K562 (cell line): ENCODE measurements around the gene NMT2. TPM values are rescaled to one million over a fixed set of nuclear protein-coding genes. Genes with fewer than 3 reads are reported as not detected.

ENCODE experiments used
- ATAC-seq: fragments of 200-7000 bp; cut with Tn5 transposase; 3 replicates; pipeline ENCODE4 v1.9.1; 2020; ENCODE audit warnings: moderate library complexity
- BruUV-seq: library from RNA; stranded (reverse); fragments of 400-500 nt; replicated peaks from 2 replicates; lab custom pipeline; 2021; lab: Mats Ljungman, UMichigan
- CTCF ChIA-PET: fragments of 300-600 bp; formaldehyde crosslinking; extraction: SDS; loops from one replicate; lab custom pipeline; 2021; ENCODE audit warnings: low intra/inter-chr PET ratio; lab: Yijun Ruan, JAX
- POLR2A ChIA-PET: fragments of 300-600, 350-650 bp; sonication (Branson Sonifier 250); formaldehyde crosslinking; extraction: SDS; loops from one replicate; lab custom pipeline; 2021; ENCODE audit warnings: antibody characterized with exemption, inconsistent platforms; lab: Yijun Ruan, JAX
- DNase-seq, 4 experiments: peaks; one replicate each; pipeline versions ENCODE4 v3.0.0 to v3.0.0-alpha.2; 2011 to 2018; ENCODE audit warnings: low spot score in 3 of 4, mixed read lengths in 3 of 4; ENCODE audit errors: extremely low read depth in 1 of 4
- FAIRE-seq: peaks from 2 replicates; lab custom pipeline; 2011; peaks lifted over from hg19 to GRCh38; lab: Jason Lieb, UNC
- H2AFZ ChIP-seq: 2 replicates; pipeline ENCODE4 v1.6.0; 2011; ENCODE audit warnings: low read depth, low read length, control low read depth, inconsistent platforms
- H3K27ac ChIP-seq: fragments of 200-600 bp; 3 replicates; pipeline ENCODE4 v1.8.0; 2011; ENCODE audit warnings: low read depth, mild to moderate bottlenecking, control low read depth, inconsistent platforms, low read length, moderate library complexity, mixed read lengths; ENCODE audit errors: extremely low read depth
- H3K27me3 ChIP-seq, 2 experiments: fragments of 300-600 bp in 1 of 2; 2 replicates in 1 of 2; 3 replicates in 1 of 2; pipeline versions ENCODE4 v1.6.0 to v1.8.0; 2011; ENCODE audit warnings: inconsistent platforms in 2 of 2, low read length in 2 of 2, mild to moderate bottlenecking in 1 of 2, mixed read lengths in 1 of 2, moderate library complexity in 1 of 2; ENCODE audit not compliant: control insufficient read depth in 2 of 2, insufficient read depth in 2 of 2
- H3K36me3 ChIP-seq: fragments of 300-600 bp; 3 replicates; pipeline ENCODE4 v1.8.0; 2011; ENCODE audit warnings: mild to moderate bottlenecking, low read length, inconsistent platforms; ENCODE audit not compliant: control insufficient read depth, insufficient read depth
- H3K4me1 ChIP-seq, 2 experiments: fragments of 200-600 bp in 1 of 2; replicated peaks in 1 of 2; 2 replicates in 1 of 2; 3 replicates in 1 of 2; pipeline versions ENCODE4 v1.5.1 to v1.8.0; 2011; ENCODE audit warnings: inconsistent platforms in 2 of 2, low read length in 2 of 2, mild to moderate bottlenecking in 1 of 2, mixed read lengths in 1 of 2, moderate library complexity in 1 of 2; ENCODE audit not compliant: control insufficient read depth in 2 of 2, insufficient read depth in 2 of 2
- H3K4me2 ChIP-seq: 2 replicates; pipeline ENCODE4 v1.6.1; 2011; ENCODE audit warnings: low read length, control low read depth, inconsistent platforms, mixed read lengths; ENCODE audit not compliant: insufficient read depth
- H3K4me3 ChIP-seq: fragments of 200-600 bp; sonication (generic), shearing (Covaris generic); 2 replicates; pipeline ENCODE4 v1.5.1; 2016; ENCODE audit warnings: control low read depth, inconsistent platforms
- H3K79me2 ChIP-seq: fragments of 200-600 bp; 3 replicates; pipeline ENCODE4 v1.8.0; 2011; ENCODE audit warnings: low read length, inconsistent platforms; ENCODE audit not compliant: control insufficient read depth, insufficient read depth
- H3K9ac ChIP-seq, 2 experiments: 2 replicates each; pipeline versions ENCODE4 v1.6.0 to v1.6.1; 2011; ENCODE audit warnings: low read depth in 2 of 2, low read length in 2 of 2, control low read depth in 1 of 2, inconsistent platforms in 1 of 2, mild to moderate bottlenecking in 1 of 2, mixed read lengths in 1 of 2; ENCODE audit not compliant: insufficient read depth in 1 of 2
- H3K9me1 ChIP-seq: one replicate; pipeline ENCODE4 v1.6.0; 2011; ENCODE audit warnings: inconsistent platforms, mild to moderate bottlenecking, low read length, moderate library complexity; ENCODE audit not compliant: control insufficient read depth, insufficient read depth
- H3K9me3 ChIP-seq: replicated peaks from 2 replicates; pipeline ENCODE4 v1.5.1; 2011; ENCODE audit warnings: low read depth, low read length, inconsistent platforms; ENCODE audit not compliant: control insufficient read depth, insufficient read depth
- H4K20me1 ChIP-seq: replicated peaks from 2 replicates; pipeline ENCODE4 v1.6.1; 2011; ENCODE audit warnings: low read length, inconsistent platforms, mixed read lengths; ENCODE audit not compliant: control insufficient read depth, insufficient read depth
- ARID2 ChIP-seq: fragments of 450-650 bp; IDR thresholded peaks from 2 replicates; pipeline ENCODE4 v1.6.1; 2017; ENCODE audit warnings: antibody characterized with exemption, mild to moderate bottlenecking
- ATF7 ChIP-seq: fragments of 450-650 bp; IDR thresholded peaks from 2 replicates; pipeline ENCODE4 v1.7.1; 2014; ENCODE audit warnings: mild to moderate bottlenecking, moderate library complexity
- CCAR2 ChIP-seq: fragments of 200-400 bp; formaldehyde crosslinking; IDR thresholded peaks from 2 replicates; pipeline ENCODE4 v1.6.1; 2017; ENCODE audit warnings: mild to moderate bottlenecking, low read depth, low read length
- DMBX1 ChIP-seq: fragments of 250-450 bp; sonication (Bioruptor Pico); IDR thresholded peaks from 2 replicates; pipeline ENCODE4 v1.8.0; 2022; ENCODE audit warnings: inconsistent platforms, mild to moderate bottlenecking, moderate library complexity, borderline replicate concordance
- HDAC8 ChIP-seq: fragments of 450-650 bp; IDR thresholded peaks from 2 replicates; pipeline ENCODE4 v1.6.1; 2016; ENCODE audit warnings: mild to moderate bottlenecking, missing genetic modification characterization, moderate library complexity, missing compliant biosample characterization
- KLF13 ChIP-seq: fragments of 450-650 bp; IDR thresholded peaks from 2 replicates; pipeline ENCODE4 v1.6.1; 2016; ENCODE audit warnings: missing genetic modification characterization, low read depth, mild to moderate bottlenecking, missing compliant biosample characterization, moderate library complexity, borderline replicate concordance
- MAFF ChIP-seq: IDR thresholded peaks from 2 replicates; pipeline ENCODE4 v1.6.1; 2012; ENCODE audit warnings: low read length, improper control_type of control experiment
- MAFK ChIP-seq: IDR thresholded peaks from 2 replicates; pipeline ENCODE4 v1.6.1; 2011; ENCODE audit warnings: low read length, improper control_type of control experiment
- MCM7 ChIP-seq, 2 experiments: fragments of 450-650 bp; IDR thresholded peaks; 2 replicates each; pipeline ENCODE4 v1.6.1; 2016 to 2018
- NFE2 ChIP-seq: IDR thresholded peaks from 2 replicates; pipeline ENCODE4 v1.6.1; 2014; ENCODE audit warnings: antibody characterized with exemption, low read depth
- SMARCA4 ChIP-seq: fragments of 450-650 bp; IDR thresholded peaks from 2 replicates; pipeline ENCODE4 v1.6.1; 2016
- SPI1 ChIP-seq: IDR thresholded peaks from 2 replicates; pipeline ENCODE4 v1.6.1; 2011; ENCODE audit warnings: low read depth, low read length, control low read depth, borderline replicate concordance
- STAT5A ChIP-seq: IDR thresholded peaks from 2 replicates; pipeline ENCODE4 v1.6.1; 2012; ENCODE audit warnings: low read length, inconsistent platforms, borderline replicate concordance
- TAF7 ChIP-seq: fragments of 450-650 bp; IDR thresholded peaks from 2 replicates; pipeline ENCODE4 v1.6.1; 2016; ENCODE audit warnings: missing genetic modification characterization, missing compliant biosample characterization
- ZNF75A ChIP-seq: fragments of 450-650 bp; formaldehyde crosslinking; IDR thresholded peaks from 2 replicates; pipeline ENCODE4 v1.4.0; 2020; ENCODE audit warnings: mild to moderate bottlenecking
- ZNF76 ChIP-seq: fragments of 250-450 bp; sonication (Bioruptor Pico); IDR thresholded peaks from 2 replicates; pipeline ENCODE4 v1.4.0; 2020; ENCODE audit warnings: mild to moderate bottlenecking, moderate library complexity, borderline replicate concordance
- ZNF77 ChIP-seq: fragments of 250-450 bp; sonication (Bioruptor Pico); IDR thresholded peaks from 2 replicates; pipeline ENCODE4 v1.5.0; 2020
- WGBS: fragments of 100-300 bp; shearing (Covaris generic); methylation state at CpG from one replicate; pipeline ENCODE4 v1.1.6; 2016; ENCODE audit warnings: low coverage, mixed read lengths; ENCODE audit not compliant: insufficient coverage; ENCODE audit errors: missing lambda C conversion rate; 5-methylcytosine and 5-hydroxymethylcytosine counted together
- in situ Hi-C: fragments of 300-500 bp; cut with MboI; formaldehyde crosslinking; loops from 4 replicates; pipeline ENCODE4 v1.15.0; 2018; ENCODE audit warnings: inconsistent platforms, mixed read lengths
- intact Hi-C: fragments of 100-400 bp; cut with micrococcal nuclease; formaldehyde crosslinking; loops from 2 replicates; pipeline ENCODE4 v1.14.2; 2022
- polyA plus RNA-seq, 8 experiments: library from polyadenylated mRNA; depleted of rRNA in 4 of 8; stranded (reverse) in 5 of 8; unstranded in 3 of 8; fragments of >200 nt; fragmentation: Nextera tagmentation in 2 of 8; fragmentation: Illumina TruSeq in 1 of 8; extraction: Ambion mirVana in 2 of 8; extraction: Trizol in 1 of 8; gene quantifications; 2 replicates each; pipeline versions ENCODE4 v1.2.1 to v1.2.3, GENCODE V29; 2011 to 2014; ENCODE audit warnings: inconsistent platforms in 1 of 8, missing spikeins in 1 of 8
- total RNA-seq, 7 experiments: library from RNA; depleted of rRNA in 6 of 7; stranded (reverse); fragments of >200 nt in 6 of 7; fragmentation: Illumina TruSeq in 2 of 7; extraction: Trizol in 2 of 7; gene quantifications; 2 replicates each; pipeline versions ENCODE4 v1.2.1 to v1.2.3, GENCODE V29; 2011 to 2021; ENCODE audit warnings: low replicate concordance in 1 of 7
- TF ChIP-seq, protein P1 (sequence below): fragments of 450-650 bp; formaldehyde crosslinking; IDR thresholded peaks from 2 replicates; pipeline ENCODE4 v1.4.0; 2020; ENCODE audit warnings: mild to moderate bottlenecking, moderate library complexity
- TF ChIP-seq, protein P2 (sequence below): sonication (generic); formaldehyde crosslinking; IDR thresholded peaks from 2 replicates; pipeline ENCODE4 v1.8.0; 2022; ENCODE audit warnings: mild to moderate bottlenecking, missing genetic modification reagents

NMT2 gene
- total and polyA plus RNA-seq, 9 of the 15 experiments (the other 6 are each of a cell fraction or from before 2014, with no cell fraction given), result 5.2 to 15.9 (median 10.8) TPM

DNA sequence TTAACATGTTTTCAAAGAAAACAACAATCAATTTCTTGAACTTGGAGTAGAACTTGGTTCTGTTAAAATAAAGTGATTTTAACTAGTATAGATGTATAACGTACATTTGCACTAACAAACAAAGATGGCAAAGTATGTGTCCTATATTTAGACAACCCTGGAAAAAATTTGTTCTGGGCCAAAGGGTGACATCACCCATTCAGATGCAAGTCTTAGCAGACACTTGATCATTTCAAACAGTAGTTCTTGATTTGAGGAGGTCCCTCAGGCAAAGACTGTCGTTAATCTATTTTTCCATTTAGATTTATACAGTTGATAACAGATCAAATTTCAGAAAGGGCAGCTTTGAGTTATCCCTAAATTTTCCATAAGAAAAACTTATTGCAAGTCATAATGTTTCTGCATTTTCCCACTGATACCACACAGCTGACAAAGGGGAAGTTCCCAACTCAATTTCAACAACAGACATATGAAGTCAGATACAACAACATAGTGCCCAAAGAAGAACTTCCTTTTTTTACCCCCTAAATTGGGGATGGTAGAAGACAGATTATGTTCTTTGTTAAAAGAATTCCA, 5.2 kb downstream of the NMT2 start:
- BruUV-seq, result no TSS peak
- Histone ChIP-seq H2AFZ (no peak overlapping the region), H4K20me1 (peaks cover 3% of the 10 kb centered on the region; the same call in 1 of the 2 replicates), H3K36me3 (no peaks in the 10 kb centered on the region), H3K4me2 (no peak overlapping the region), H3K27ac (peak overlapping the region; percentile 15; the same call in 1 of the 3 replicates), H3K9me1 (no peaks in the 10 kb centered on the region), H3K4me1 (peaks cover 5 to 9% of the 10 kb centered on the region in 2 experiments; a peak in 4 of 5 replicates), H3K27me3 (no peaks in the 10 kb centered on the region), H3K4me3 (no peak overlapping the region), H3K79me2 (no peaks in the 10 kb centered on the region), H3K9ac (no peak overlapping the region), H3K9me3 (no peaks in the 10 kb centered on the region)
- FAIRE-seq (no peak), DNase-seq (no peak), ATAC-seq (no peak)
- CTCF ChIA-PET, result no interaction called here
- 46% methylated on average over 2 of the region's 2 CpGs for WGBS
- intact Hi-C loops, result no loop called here
- in situ Hi-C loops, result no loop called here
- POLR2A ChIA-PET, result interaction anchor here (1.4 kb wide), 1 partner anchor 10 kb away, joined by 3 read pairs; no protein-coding TSS in a partner anchor
- TF ChIP-seq SPI1 (peak; percentile 21; the same call in 1 of the 2 replicates), MAFK (peak; percentile 34; the same call in 1 of the 2 replicates), TAF7 (tag) (no peak), ZNF77 (CRISPR knock-in tag) (no peak), ZNF75A (CRISPR knock-in tag) (peak; percentile 68; the same call in 1 of the 2 replicates), CCAR2 (no peak), MAFF (peak; percentile 29; the same call in 1 of the 2 replicates), NFE2 (peak; percentile 73), DMBX1 (no peak), SMARCA4 (peak; percentile 43; the same call in 1 of the 2 replicates), MCM7 (IDR thresholded peaks at IDR 0.05) (no peak), HDAC8 (tag) (no peak), ZNF76 (CRISPR knock-in tag) (no peak), ATF7 (peak; percentile 55; the same call in 1 of the 2 replicates), ARID2 (no peak), KLF13 (tag) (no peak), STAT5A (no peak)
- TF ChIP-seq, protein P1, sequence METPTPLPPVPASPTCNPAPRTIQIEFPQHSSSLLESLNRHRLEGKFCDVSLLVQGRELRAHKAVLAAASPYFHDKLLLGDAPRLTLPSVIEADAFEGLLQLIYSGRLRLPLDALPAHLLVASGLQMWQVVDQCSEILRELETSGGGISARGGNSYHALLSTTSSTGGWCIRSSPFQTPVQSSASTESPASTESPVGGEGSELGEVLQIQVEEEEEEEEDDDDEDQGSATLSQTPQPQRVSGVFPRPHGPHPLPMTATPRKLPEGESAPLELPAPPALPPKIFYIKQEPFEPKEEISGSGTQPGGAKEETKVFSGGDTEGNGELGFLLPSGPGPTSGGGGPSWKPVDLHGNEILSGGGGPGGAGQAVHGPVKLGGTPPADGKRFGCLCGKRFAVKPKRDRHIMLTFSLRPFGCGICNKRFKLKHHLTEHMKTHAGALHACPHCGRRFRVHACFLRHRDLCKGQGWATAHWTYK (CRISPR knock-in tag), result no peak
- TF ChIP-seq, protein P2, sequence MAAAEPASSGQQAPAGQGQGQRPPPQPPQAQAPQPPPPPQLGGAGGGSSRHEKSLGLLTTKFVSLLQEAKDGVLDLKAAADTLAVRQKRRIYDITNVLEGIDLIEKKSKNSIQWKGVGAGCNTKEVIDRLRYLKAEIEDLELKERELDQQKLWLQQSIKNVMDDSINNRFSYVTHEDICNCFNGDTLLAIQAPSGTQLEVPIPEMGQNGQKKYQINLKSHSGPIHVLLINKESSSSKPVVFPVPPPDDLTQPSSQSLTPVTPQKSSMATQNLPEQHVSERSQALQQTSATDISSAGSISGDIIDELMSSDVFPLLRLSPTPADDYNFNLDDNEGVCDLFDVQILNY, result no peak
